Activated B cell treated with CpG ODN at 0.5 μM for 24 hours (primary cell): Measurements from ENCODE around the gene GALNT17. TPM values are rescaled to one million over a fixed set of nuclear protein-coding genes. Genes with fewer than 3 reads are reported as not detected.

Experiments used
- ATAC-seq: fragments of 200-7000 bp; cut with Tn5 transposase; one replicate; pipeline ENCODE4 v1.10.0; 2021; ENCODE audit warnings: low read depth, mild to moderate bottlenecking, moderate library complexity
- CTCF ChIA-PET: fragments of 350-600 bp; sonication (Branson Sonifier 250); formaldehyde crosslinking; loops from one replicate; lab custom pipeline; 2021; ENCODE audit warnings: antibody characterized with exemption; lab: Charles Lee
- POLR2A ChIA-PET: fragments of 350-600 bp; sonication (Branson Sonifier 250); formaldehyde crosslinking; loops from one replicate; lab custom pipeline; 2021; ENCODE audit warnings: antibody characterized with exemption; lab: Charles Lee
- DNase-seq: peaks from one replicate; pipeline ENCODE4 v3.0.0; 2022
- H3K27ac Mint-ChIP-seq: one replicate; pipeline ENCODE4 v1.8.0; 2020; ENCODE audit warnings: mixed read lengths
- H3K27me3 Mint-ChIP-seq: one replicate; pipeline ENCODE4 v1.8.0; 2021; ENCODE audit warnings: mixed read lengths
- H3K36me3 Mint-ChIP-seq: one replicate; pipeline ENCODE4 v1.8.0; 2021; ENCODE audit warnings: low read depth, mixed read lengths
- H3K4me1 Mint-ChIP-seq: one replicate; pipeline ENCODE4 v1.8.0; 2021; ENCODE audit warnings: mixed read lengths
- H3K4me3 Mint-ChIP-seq: one replicate; pipeline ENCODE4 v1.8.0; 2020; ENCODE audit warnings: mild to moderate bottlenecking, mixed read lengths
- H3K9me3 Mint-ChIP-seq: one replicate; pipeline ENCODE4 v1.8.0; 2020; ENCODE audit warnings: mixed read lengths
- CTCF ChIP-seq: fragments of 200-600 bp; IDR thresholded peaks from one replicate; pipeline ENCODE4 v1.8.0; 2022; ENCODE audit warnings: antibody characterized with exemption, mild to moderate bottlenecking
- intact Hi-C: fragments of 100-400 bp; cut with micrococcal nuclease; formaldehyde crosslinking; loops from one replicate; pipeline ENCODE4 v1.15.1; 2024
- total RNA-seq: library from RNA; stranded (reverse); gene quantifications from 2 replicates; pipeline ENCODE4 v1.2.3, GENCODE V29; 2022

GALNT17 gene
- total RNA-seq, 1 donor from 2014 or later, result not detected

GRCh38 chr7:71132377-71133231 lies 660 bp downstream of the GALNT17 start:
- ATAC-seq (no peak), DNase-seq (no peak)
- TF ChIP-seq CTCF, result no peak
- Mint-ChIP-seq H3K9me3 (no peaks in the 10 kb centered on the region), H3K4me1 (no peaks in the 10 kb centered on the region), H3K27ac (no peak overlapping the region), H3K4me3 (no peak overlapping the region), H3K36me3 (no peaks in the 10 kb centered on the region), H3K27me3 (peaks cover 24% of the 10 kb centered on the region)
- CTCF ChIA-PET, result no interaction called here
- intact Hi-C loops, result no loop called here
- POLR2A ChIA-PET, result no interaction called here

DNA sequence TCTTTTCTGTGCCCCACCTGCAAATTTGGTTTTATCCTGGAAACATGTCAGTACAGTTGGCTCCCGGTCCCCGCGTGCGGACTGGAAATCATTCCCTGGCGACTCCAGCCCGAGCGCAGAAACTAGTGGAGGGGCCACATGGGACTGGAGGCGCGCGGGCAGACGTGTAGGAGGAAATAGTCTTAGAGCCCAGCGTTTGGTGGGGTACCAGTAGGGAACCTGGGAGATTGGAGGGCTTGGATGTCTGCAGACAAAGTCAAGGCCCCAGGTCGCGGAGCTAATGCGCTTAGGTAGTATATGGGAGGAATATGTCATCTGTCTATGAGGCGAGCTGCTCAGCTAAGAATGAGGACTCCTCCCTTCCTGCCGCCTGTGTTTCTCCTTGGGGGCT lies 1.3 kb downstream of the GALNT17 start:
- intact Hi-C loops, result no loop called here
- Mint-ChIP-seq H3K27ac (no peak overlapping the region), H3K4me1 (no peaks in the 10 kb centered on the region), H3K9me3 (no peaks in the 10 kb centered on the region), H3K4me3 (no peak overlapping the region), H3K36me3 (no peaks in the 10 kb centered on the region), H3K27me3 (peaks cover 24% of the 10 kb centered on the region)
- no peak for DNase-seq
- POLR2A ChIA-PET, result no interaction called here
- no peak for TF ChIP-seq CTCF
- CTCF ChIA-PET, result no interaction called here
- ATAC-seq, result no peak

DNA sequence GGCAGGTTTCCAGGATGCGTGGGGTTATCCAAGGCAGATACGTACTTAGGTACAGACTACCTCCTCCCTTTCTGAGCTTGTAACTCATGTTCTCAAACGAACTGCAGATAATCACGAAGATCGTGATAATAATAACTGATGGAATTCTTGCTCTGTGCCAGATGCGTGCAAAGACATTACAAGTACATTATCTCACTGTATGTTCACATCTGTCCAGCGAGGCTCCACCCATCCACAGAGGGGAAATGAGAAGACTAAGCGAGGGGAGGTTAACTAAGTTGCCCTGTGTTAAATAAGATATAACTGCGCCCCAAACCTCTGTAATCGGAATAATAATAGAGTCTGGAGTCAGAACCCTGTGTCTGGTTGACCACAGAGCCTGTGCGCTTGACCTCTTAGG lies 1.9 kb downstream of the GALNT17 start:
- CTCF ChIA-PET, result no interaction called here
- Mint-ChIP-seq H3K27me3 (peaks cover 24% of the 10 kb centered on the region), H3K4me1 (no peaks in the 10 kb centered on the region), H3K36me3 (no peaks in the 10 kb centered on the region), H3K4me3 (no peak overlapping the region), H3K9me3 (no peaks in the 10 kb centered on the region), H3K27ac (no peak overlapping the region)
- ATAC-seq (no peak), DNase-seq (no peak)
- intact Hi-C loops, result no loop called here
- POLR2A ChIA-PET, result no interaction called here
- TF ChIP-seq CTCF, result no peak

- no peaks in the 10 kb centered on the region for H3K9me3 Mint-ChIP-seq
- no peak for ATAC-seq
- H3K4me1 Mint-ChIP-seq, result no peaks in the 10 kb centered on the region
- H3K4me3 Mint-ChIP-seq, result no peak overlapping the region
- H3K27me3 Mint-ChIP-seq, result peaks cover 20% of the 10 kb centered on the region
- H3K36me3 Mint-ChIP-seq, result no peaks in the 10 kb centered on the region
- no peak overlapping the region for H3K27ac Mint-ChIP-seq
- POLR2A ChIA-PET, result no interaction called here
- DNase-seq, result no peak
- CTCF ChIA-PET, result no interaction called here
- intact Hi-C loops, result no loop called here
- no peak for TF ChIP-seq CTCF
Measured at GRCh38 chr7:71135116-71135515, 3.2 kb downstream of the GALNT17 start.

GRCh38 chr7:71135663-71136062 lies 3.7 kb downstream of the GALNT17 start:
- H3K36me3 Mint-ChIP-seq, result no peaks in the 10 kb centered on the region
- H3K27me3 Mint-ChIP-seq, result peaks cover 18% of the 10 kb centered on the region
- POLR2A ChIA-PET, result no interaction called here
- no peak overlapping the region for H3K27ac Mint-ChIP-seq
- ATAC-seq, result no peak
- no peak for DNase-seq
- H3K4me1 Mint-ChIP-seq, result no peaks in the 10 kb centered on the region
- intact Hi-C loops, result no loop called here
- H3K4me3 Mint-ChIP-seq, result no peak overlapping the region
- no peak for TF ChIP-seq CTCF
- no peaks in the 10 kb centered on the region for H3K9me3 Mint-ChIP-seq
- CTCF ChIA-PET, result no interaction called here
